HEK293 (cell line): ENCODE data around the gene GOPC.
A peak's percentile ranks its signal among the peaks of the same experiment; 100 is the strongest.

Experiments
- CTCF ChIA-PET: fragments of 350-600 bp; formaldehyde crosslinking; extraction: SDS; loops from one replicate; lab custom pipeline; 2021; ENCODE audit warnings: antibody characterized with exemption; lab: Yijun Ruan, JAX
- POLR2A ChIA-PET: fragments of 300-600 bp; formaldehyde crosslinking; extraction: SDS; loops from one replicate; lab custom pipeline; 2020; ENCODE audit warnings: antibody characterized with exemption, inconsistent platforms; lab: Yijun Ruan, JAX
- H3K27ac ChIP-seq: fragments of 200-500 bp; sonication (Bioruptor generic); 2 replicates; pipeline ENCODE4 v1.5.1; 2014; ENCODE audit warnings: low read depth, low read length, control low read depth, inconsistent platforms; ENCODE audit errors: extremely low read depth
- H3K36me3 ChIP-seq, 2 experiments: fragments of 200-500 bp in 1 of 2; sonication (Bioruptor generic) in 1 of 2; 1 replicate in 1 of 2; 2 replicates in 1 of 2; pipeline ENCODE4 v1.5.1; 2014 to 2017; ENCODE audit warnings: inconsistent platforms in 2 of 2, low read length in 2 of 2; ENCODE audit not compliant: control insufficient read depth in 2 of 2, insufficient read depth in 1 of 2
- H3K4me1 ChIP-seq: fragments of 200-500 bp; sonication (Bioruptor generic); 2 replicates; pipeline ENCODE4 v1.5.1; 2014; ENCODE audit warnings: mild to moderate bottlenecking, low read length, inconsistent platforms; ENCODE audit not compliant: control insufficient read depth, insufficient read depth
- H3K4me3 ChIP-seq: 2 replicates; pipeline ENCODE4 v1.5.1; 2011; ENCODE audit warnings: low read depth, mild to moderate bottlenecking, control low read depth, low read length, moderate library complexity
- H3K9me3 ChIP-seq: fragments of 200-500 bp; sonication (Bioruptor generic); 2 replicates; pipeline ENCODE4 v1.5.1; 2014; ENCODE audit warnings: low read depth, low read length, inconsistent platforms; ENCODE audit not compliant: control insufficient read depth, insufficient read depth
- EGR2 ChIP-seq: fragments of 450-650 bp; formaldehyde crosslinking; IDR thresholded peaks from 2 replicates; pipeline ENCODE4 v1.5.1; 2016; ENCODE audit warnings: low read depth, missing biosample characterization, missing genetic modification characterization
- FEZF1 ChIP-seq: fragments of 450-650 bp; formaldehyde crosslinking; IDR thresholded peaks from 2 replicates; pipeline ENCODE4 v1.5.1; 2016; ENCODE audit warnings: missing biosample characterization, missing genetic modification characterization
- GLIS2 ChIP-seq: fragments of 450-650 bp; formaldehyde crosslinking; IDR thresholded peaks from 2 replicates; pipeline ENCODE4 v1.5.1; 2016; ENCODE audit warnings: missing biosample characterization, missing genetic modification characterization
- KLF7 ChIP-seq: fragments of 450-650 bp; formaldehyde crosslinking; IDR thresholded peaks from 2 replicates; pipeline ENCODE4 v1.5.1; 2016; ENCODE audit warnings: missing biosample characterization, missing genetic modification characterization, borderline replicate concordance
- MEIS1 ChIP-seq: sonication (generic); formaldehyde crosslinking; IDR thresholded peaks from 2 replicates; pipeline ENCODE4 v1.8.1; 2022; ENCODE audit warnings: missing genetic modification reagents, mild to moderate bottlenecking, borderline replicate concordance
- MZF1 ChIP-seq: fragments of 450-650 bp; formaldehyde crosslinking; IDR thresholded peaks from 2 replicates; pipeline ENCODE4 v1.5.1; 2017; ENCODE audit warnings: missing biosample characterization, missing genetic modification characterization, borderline replicate concordance
- SETDB1 ChIP-seq: IDR thresholded peaks from one replicate; pipeline ENCODE4 v1.6.1; 2017; ENCODE audit warnings: mild to moderate bottlenecking, low read length, moderate library complexity, mixed read lengths; ENCODE audit not compliant: insufficient read length
- SP2 ChIP-seq: fragments of 450-650 bp; formaldehyde crosslinking; IDR thresholded peaks from 2 replicates; pipeline ENCODE4 v1.5.1; 2016; ENCODE audit warnings: missing biosample characterization, missing genetic modification characterization
- ZBTB20 ChIP-seq: fragments of 450-650 bp; formaldehyde crosslinking; IDR thresholded peaks from 2 replicates; pipeline ENCODE4 v1.5.1; 2016; ENCODE audit warnings: missing biosample characterization, missing genetic modification characterization
- ZFHX2 ChIP-seq: fragments of 450-650 bp; formaldehyde crosslinking; conservative IDR thresholded peaks from 2 replicates; pipeline ENCODE4 v1.5.1; 2016; ENCODE audit warnings: missing biosample characterization, missing genetic modification characterization
- ZNF148 ChIP-seq: fragments of 450-650 bp; formaldehyde crosslinking; IDR thresholded peaks from 2 replicates; pipeline ENCODE4 v1.5.0; 2017; ENCODE audit warnings: missing biosample characterization, missing genetic modification characterization, borderline replicate concordance
- ZNF174 ChIP-seq: fragments of 450-650 bp; formaldehyde crosslinking; IDR thresholded peaks from 2 replicates; pipeline ENCODE4 v1.5.0; 2017; ENCODE audit warnings: missing biosample characterization, mild to moderate bottlenecking, missing genetic modification characterization
- ZNF24 ChIP-seq: fragments of 450-650 bp; formaldehyde crosslinking; IDR thresholded peaks from 2 replicates; pipeline ENCODE4 v1.5.1; 2016; ENCODE audit warnings: missing biosample characterization, missing genetic modification characterization
- ZNF302 ChIP-seq: fragments of 450-650 bp; formaldehyde crosslinking; IDR thresholded peaks from 2 replicates; pipeline ENCODE4 v1.5.1; 2016; ENCODE audit warnings: missing biosample characterization, missing genetic modification characterization, low read depth
- ZNF623 ChIP-seq: fragments of 450-650 bp; formaldehyde crosslinking; IDR thresholded peaks from 2 replicates; pipeline ENCODE4 v1.5.1; 2016; ENCODE audit warnings: missing biosample characterization, missing genetic modification characterization
- ZNF692 ChIP-seq: fragments of 450-650 bp; formaldehyde crosslinking; IDR thresholded peaks from 2 replicates; pipeline ENCODE4 v1.5.1; 2016; ENCODE audit warnings: missing biosample characterization, missing genetic modification characterization
- ZSCAN5A ChIP-seq: fragments of 450-650 bp; formaldehyde crosslinking; IDR thresholded peaks from 2 replicates; pipeline ENCODE4 v1.5.1; 2016; ENCODE audit warnings: missing biosample characterization, missing genetic modification characterization

GOPC gene

GRCh38 chr6:117552618-117553017 is 49.7 kb downstream of the GOPC start:
- H3K4me3 ChIP-seq, result no peak overlapping the region
- H3K27ac ChIP-seq, result no peak overlapping the region
- TF ChIP-seq KLF7 (tag by site-specific recombination) (no peak), ZFHX2 (peak; percentile 44; the same call in 1 of the 2 replicates)
- H3K4me1 ChIP-seq, result peaks cover 4% of the 10 kb centered on the region; the same call in 1 of the 2 replicates
- peaks cover 0 to 8% of the 10 kb centered on the region in 2 experiments; a peak in 1 of 3 replicates for H3K36me3 ChIP-seq
- ChIA-PET CTCF (interaction anchor here (0.6 to 4.1 kb wide), 5 partner anchors 29 to 584 kb away, joined by 3 to 45 read pairs (median 4); no protein-coding TSS in a partner anchor), POLR2A (interaction anchor here (1.5 kb wide), 1 partner anchor 50 kb away, joined by 4 read pairs; the partner anchor contains the start of gene GOPC)
- H3K9me3 ChIP-seq, result no peaks in the 10 kb centered on the region

GRCh38 chr6:117550618-117551242 is 51.6 kb downstream of the GOPC start:
- ChIA-PET POLR2A (no interaction called here), CTCF (interaction anchor here (0.7 to 4.1 kb wide), 5 partner anchors 53 to 204 kb away, joined by 3 to 45 read pairs (median 6); no protein-coding TSS in a partner anchor)
- Histone ChIP-seq H3K36me3 (peaks cover 0 to 26% of the 10 kb centered on the region in 2 experiments; a peak in 1 of 3 replicates), H3K27ac (no peak overlapping the region), H3K4me1 (peaks cover 4% of the 10 kb centered on the region; the same call in 1 of the 2 replicates), H3K4me3 (no peak overlapping the region), H3K9me3 (no peaks in the 10 kb centered on the region)
- TF ChIP-seq ZBTB20 (no peak), SP2 (tag by site-specific recombination) (no peak), ZFHX2 (peak; percentile 71), EGR2 (tag by site-specific recombination) (peak; percentile 74)

GRCh38 chr6:117550078-117550600 is 52.2 kb downstream of the GOPC start:
- TF ChIP-seq ZSCAN5A (tag by site-specific recombination) (no peak), ZNF148 (tag by site-specific recombination) (no peak), GLIS2 (tag by site-specific recombination) (no peak)

GRCh38 chr6:117549611-117550010 is 52.7 kb downstream of the GOPC start:
- Histone ChIP-seq H3K27ac (no peak overlapping the region), H3K4me3 (no peak overlapping the region), H3K9me3 (no peaks in the 10 kb centered on the region), H3K36me3 (peaks cover 0 to 38% of the 10 kb centered on the region in 2 experiments; a peak in 1 of 3 replicates), H3K4me1 (peaks cover 4% of the 10 kb centered on the region; the same call in 1 of the 2 replicates)
- POLR2A ChIA-PET, result interaction anchor here (1.3 kb wide), 1 partner anchor 13 kb away, joined by 4 read pairs; no protein-coding TSS in a partner anchor
- CTCF ChIA-PET, result interaction anchor here (0.6 to 4.1 kb wide), 6 partner anchors 10 to 144 kb away, joined by 3 to 45 read pairs (median 3); no protein-coding TSS in a partner anchor
- TF ChIP-seq SETDB1 (no peak), MEIS1 (CRISPR knock-in tag) (no peak), MZF1 (tag by site-specific recombination) (no peak), ZNF692 (tag by site-specific recombination) (no peak), FEZF1 (tag by site-specific recombination) (no peak), ZNF174 (tag by site-specific recombination) (no peak), ZNF623 (tag by site-specific recombination) (no peak), ZNF302 (no peak), ZNF24 (tag by site-specific recombination) (no peak)

More at GRCh38 chr6:117550078-117550600, 52.2 kb downstream of the GOPC start:
- ChIA-PET CTCF (interaction anchor here (1.0 to 4.1 kb wide), 3 partner anchors 72 to 145 kb away, joined by 3 to 45 read pairs (median 9); no protein-coding TSS in a partner anchor), POLR2A (interaction anchor here (1.3 kb wide), 1 partner anchor 13 kb away, joined by 4 read pairs; no protein-coding TSS in a partner anchor)
- Histone ChIP-seq H3K36me3 (peaks cover 0 to 32% of the 10 kb centered on the region in 2 experiments; a peak in 1 of 3 replicates), H3K4me1 (peaks cover 4% of the 10 kb centered on the region; the same call in 1 of the 2 replicates), H3K4me3 (no peak overlapping the region), H3K27ac (no peak overlapping the region), H3K9me3 (no peaks in the 10 kb centered on the region)
